ENCODE results near the gene EML4. TPM values are rescaled to one million over a fixed set of nuclear protein-coding genes. Genes with fewer than 3 reads are reported as not detected.

The EML4 gene
- total and polyA plus RNA-seq, 12 donors = 29.9 to 64.0 (median 51.9) TPM

DNA sequence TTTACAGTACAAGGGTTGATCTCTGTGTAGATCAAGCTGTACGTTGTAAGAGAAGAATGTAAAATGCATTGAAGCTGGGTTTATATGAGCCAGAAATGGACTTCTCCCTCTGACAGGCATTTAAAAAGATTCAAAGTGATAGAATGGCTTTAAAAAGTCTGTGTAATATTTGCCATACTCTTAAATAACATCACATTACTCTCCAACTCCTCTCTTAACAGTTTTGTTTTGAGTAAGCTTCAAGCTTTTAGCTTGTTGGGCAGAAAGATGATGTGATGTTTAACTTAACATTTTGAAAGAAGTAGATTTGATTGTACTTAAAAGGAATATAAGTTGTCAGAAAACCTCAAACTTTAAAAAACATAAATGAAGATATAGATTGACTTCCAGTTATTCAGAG is 119.7 kb downstream of the EML4 start:
- H3K27ac ChIP-seq = no peak overlapping the region
- TF ChIP-seq, protein P1, sequence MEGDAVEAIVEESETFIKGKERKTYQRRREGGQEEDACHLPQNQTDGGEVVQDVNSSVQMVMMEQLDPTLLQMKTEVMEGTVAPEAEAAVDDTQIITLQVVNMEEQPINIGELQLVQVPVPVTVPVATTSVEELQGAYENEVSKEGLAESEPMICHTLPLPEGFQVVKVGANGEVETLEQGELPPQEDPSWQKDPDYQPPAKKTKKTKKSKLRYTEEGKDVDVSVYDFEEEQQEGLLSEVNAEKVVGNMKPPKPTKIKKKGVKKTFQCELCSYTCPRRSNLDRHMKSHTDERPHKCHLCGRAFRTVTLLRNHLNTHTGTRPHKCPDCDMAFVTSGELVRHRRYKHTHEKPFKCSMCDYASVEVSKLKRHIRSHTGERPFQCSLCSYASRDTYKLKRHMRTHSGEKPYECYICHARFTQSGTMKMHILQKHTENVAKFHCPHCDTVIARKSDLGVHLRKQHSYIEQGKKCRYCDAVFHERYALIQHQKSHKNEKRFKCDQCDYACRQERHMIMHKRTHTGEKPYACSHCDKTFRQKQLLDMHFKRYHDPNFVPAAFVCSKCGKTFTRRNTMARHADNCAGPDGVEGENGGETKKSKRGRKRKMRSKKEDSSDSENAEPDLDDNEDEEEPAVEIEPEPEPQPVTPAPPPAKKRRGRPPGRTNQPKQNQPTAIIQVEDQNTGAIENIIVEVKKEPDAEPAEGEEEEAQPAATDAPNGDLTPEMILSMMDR (IDR thresholded peaks at IDR 0.05) = no peak
- no peak for TF ChIP-seq POLR2A (IDR thresholded peaks at IDR 0.05)
- H3K4me1 ChIP-seq (replicated peaks in 1 of 2) = no peaks in the 10 kb centered on the region
- no peak for DNase-seq
- no peaks in the 10 kb centered on the region for H3K27me3 ChIP-seq
- intact Hi-C loops (cut with DNase I) = no loop called here
- H3K4me3 ChIP-seq = no peak overlapping the region
- peaks cover 4 to 23% of the 10 kb centered on the region in 2 donors for H3K36me3 ChIP-seq (replicated peaks in 1 of 2)
- H3K9me3 ChIP-seq (replicated peaks in 1 of 3) = no peaks in the 10 kb centered on the region
- WGBS, 4 donors = 79 to 97% (median 94%) methylated on average over 1 of the region's 1 CpG

DNA sequence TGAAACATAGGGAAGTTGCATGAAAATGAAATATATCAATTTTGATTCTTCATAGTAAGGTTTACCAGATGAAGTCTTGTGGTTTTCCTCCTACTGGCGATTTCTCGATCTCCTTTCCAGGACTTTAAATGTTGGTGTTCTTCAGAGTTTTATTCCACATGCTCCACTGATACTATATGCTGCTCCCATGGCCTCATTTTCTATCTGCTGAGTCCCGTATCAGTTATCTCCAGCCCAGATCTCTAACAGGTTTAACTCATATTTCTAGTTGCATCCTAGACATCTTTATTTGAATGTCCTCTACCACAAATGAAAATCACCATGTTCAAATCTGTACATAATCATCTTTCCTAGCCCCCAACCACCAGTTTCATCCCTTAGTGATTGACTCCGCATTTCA is 120.1 kb downstream of the EML4 start:
- Histone ChIP-seq H3K27me3 (no peaks in the 10 kb centered on the region), H3K4me3 (no peak overlapping the region), H3K36me3 (replicated peaks in 1 of 2) (peaks cover 4 to 23% of the 10 kb centered on the region in 2 donors), H3K4me1 (replicated peaks in 1 of 2) (no peaks in the 10 kb centered on the region), H3K27ac (no peak overlapping the region), H3K9me3 (replicated peaks in 1 of 3) (no peaks in the 10 kb centered on the region)
- 88 to 95% (median 91%) methylated on average over 4 of the region's 4 CpGs for WGBS, 4 donors
- intact Hi-C loops (cut with DNase I) = no loop called here
- DNase-seq = no peak
- TF ChIP-seq POLR2A (IDR thresholded peaks at IDR 0.05) = no peak
- TF ChIP-seq, protein P1 (IDR thresholded peaks at IDR 0.05) = no peak

DNA sequence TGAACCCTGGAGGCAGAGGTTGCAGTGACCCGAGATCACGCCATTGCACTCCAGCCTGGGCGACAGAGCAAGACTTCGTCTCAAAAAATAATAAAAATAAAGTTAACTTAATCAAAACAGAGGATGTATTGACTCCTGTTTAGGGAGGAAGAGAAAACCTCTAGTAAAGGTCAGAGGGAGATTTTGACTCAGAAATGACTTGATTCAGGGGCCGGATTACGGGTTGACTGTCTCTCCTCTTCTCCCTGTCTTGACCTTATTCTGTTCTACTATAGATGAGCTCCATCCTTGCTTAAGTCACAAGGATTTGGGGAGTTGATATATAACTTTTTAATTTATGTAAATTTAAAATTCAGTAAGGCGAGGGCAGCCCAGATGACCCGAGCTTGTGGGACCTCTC is 120.9 kb downstream of the EML4 start:
- WGBS, 4 donors = 96 to 98% (median 97%) methylated on average over 8 of the region's 8 CpGs
- Histone ChIP-seq H3K36me3 (replicated peaks in 1 of 2) (peaks cover 4 to 26% of the 10 kb centered on the region in 2 donors), H3K4me3 (no peak overlapping the region), H3K4me1 (replicated peaks in 1 of 2) (no peaks in the 10 kb centered on the region), H3K9me3 (replicated peaks in 1 of 3) (no peaks in the 10 kb centered on the region), H3K27me3 (no peaks in the 10 kb centered on the region), H3K27ac (no peak overlapping the region)
- DNase-seq = no peak
- intact Hi-C loops (cut with DNase I) = no loop called here
- TF ChIP-seq, protein P1 (IDR thresholded peaks at IDR 0.05) = no peak
- no peak for TF ChIP-seq POLR2A (IDR thresholded peaks at IDR 0.05)

DNA sequence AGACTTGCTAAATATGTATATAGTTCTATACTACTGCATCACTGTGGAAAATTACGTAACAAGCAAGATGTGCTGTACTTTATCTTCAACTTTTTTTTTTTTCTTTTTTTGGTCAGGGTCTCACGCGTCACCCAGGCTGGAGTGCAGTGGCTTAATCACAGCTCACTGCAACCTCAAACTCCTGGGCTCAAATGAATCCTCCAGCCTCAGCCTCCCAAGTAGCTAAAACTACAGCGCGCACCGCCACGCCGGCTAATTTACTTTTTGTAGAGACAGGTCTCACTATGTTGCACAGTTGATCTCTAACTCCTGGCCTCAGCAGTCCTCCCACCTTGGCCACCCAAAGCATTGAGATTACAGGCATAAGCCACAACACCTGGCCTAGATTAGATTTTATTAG is 123.9 kb downstream of the EML4 start:
- H3K27me3 ChIP-seq = no peaks in the 10 kb centered on the region
- no peak for DNase-seq
- no peaks in the 10 kb centered on the region for H3K9me3 ChIP-seq (replicated peaks in 1 of 3)
- H3K27ac ChIP-seq = no peak overlapping the region
- peaks cover 0 to 30% of the 10 kb centered on the region in 2 donors for H3K36me3 ChIP-seq (replicated peaks in 1 of 2)
- H3K4me1 ChIP-seq (replicated peaks in 1 of 2) = peaks cover 3 to 7% of the 10 kb centered on the region in 2 donors
- intact Hi-C loops (cut with DNase I) = no loop called here
- WGBS, 4 donors = 95 to 99% (median 99%) methylated on average over 8 of the region's 8 CpGs
- TF ChIP-seq, protein P1 (IDR thresholded peaks at IDR 0.05) = no peak
- H3K4me3 ChIP-seq = no peak overlapping the region

Measured in adrenal gland (tissue), 12 donors.